Ovary (tissue), 9 donors: ENCODE measurements around the gene ADGRG2. TPM values are rescaled to one million over a fixed set of nuclear protein-coding genes. Genes with fewer than 3 reads are reported as not detected.

Experiments
- DNase-seq, 5 donors: peaks; one replicate each; pipeline ENCODE4 v3.0.0-alpha.2; 2019 to 2020
- H3K27ac ChIP-seq, 2 donors: fragments of 200-600 bp; one replicate each; pipeline versions ENCODE4 v1.5.1 to v1.8.0; 2019 to 2022
- H3K27me3 ChIP-seq: fragments of 200-600 bp; one replicate; pipeline ENCODE4 v1.8.0; 2022
- H3K36me3 ChIP-seq: fragments of 200-600 bp; sonication (generic); one replicate; pipeline ENCODE4 v1.5.1; 2019
- H3K4me1 ChIP-seq: one replicate; pipeline ENCODE4 v1.8.1; 2013; ENCODE audit warnings: mild to moderate bottlenecking, moderate library complexity; ENCODE audit not compliant: insufficient read depth
- H3K4me3 ChIP-seq: fragments of 200-600 bp; sonication (generic); one replicate; pipeline ENCODE4 v1.5.1; 2017
- H3K9me3 ChIP-seq, 2 donors: fragments of 200-600 bp in 1 of 2; sonication (generic) in 1 of 2; one replicate each; pipeline versions ENCODE4 v1.5.1 to v1.8.1; 2013 to 2019; ENCODE audit warnings: mild to moderate bottlenecking in 1 of 2, moderate library complexity in 1 of 2
- EP300 ChIP-seq: sonication (generic); formaldehyde crosslinking; IDR thresholded peaks from one replicate; pipeline ENCODE4 v1.6.1; 2017; ENCODE audit warnings: antibody characterized with exemption
- POLR2A ChIP-seq: fragments of 450-650 bp; IDR thresholded peaks from one replicate; pipeline ENCODE4 v1.6.1; 2017; ENCODE audit warnings: antibody characterized with exemption, mild to moderate bottlenecking, moderate library complexity
- WGBS, 3 donors: extraction: QIAGEN DNeasy Blood & Tissue Kit in 1 of 3; methylation state at CpG; one replicate each; pipeline versions ENCODE4 v1.1.5 to v1.1.7; 2013 to 2017; 5-methylcytosine and 5-hydroxymethylcytosine counted together
- intact Hi-C, 4 donors: fragments of 100-400 bp; cut with DNase I; formaldehyde crosslinking; loops; one replicate each; pipeline versions ENCODE4 v1.11.0 to v1.15.1; 2022 to 2023
- polyA plus RNA-seq, 2 donors: library from polyadenylated mRNA; stranded (reverse); fragments of 200-250 nt in 1 of 2; fragments of 350-450 nt in 1 of 2; fragmentation: Illumina TruSeq in 1 of 2; extraction: RNeasy Lipid Tissue Mini Kit (QIAGEN cat#74804) in 1 of 2; gene quantifications; one replicate each; pipeline ENCODE4 v1.2.3, GENCODE V29; 2013 to 2014
- total RNA-seq, 7 donors: library from RNA; depleted of rRNA in 2 of 7; stranded (reverse); fragments of >200 nt in 2 of 7; fragmentation: NEBNext Ultra II Directional in 3 of 7; extraction: Animal tissue kit (Norgen Biotek cat#: 25700) in 3 of 7; gene quantifications; one replicate each; pipeline versions ENCODE4 v1.1.0 to v1.2.4, GENCODE V29; 2016 to 2023
- TF ChIP-seq, protein P1 (sequence below), 3 donors: fragments of 450-650 bp in 2 of 3; fragments of 200-600 bp in 1 of 3; IDR thresholded peaks; one replicate each; pipeline versions ENCODE4 v1.5.1 to v1.8.0; 2016 to 2022; ENCODE audit warnings: antibody characterized with exemption in 3 of 3, mild to moderate bottlenecking in 1 of 3
- donor health status: DM: no; HTN: no; CAD: no; lungs with moderate emphysema.
- donor health status: DM: no; HTN: no; CAD: no.
- donor health status: Bipolar disorder and iron deficiency.
- donor health status: DM: yes; HTN: yes; CAD: no.
- donor health status: DM: no; HTN: no; CAD: no.
- donor health status: DM: yes; HTN: yes; CAD: no.

ADGRG2 gene
- total and polyA plus RNA-seq, 9 donors = 0.08 to 16.2 (median 1.3) TPM

DNA sequence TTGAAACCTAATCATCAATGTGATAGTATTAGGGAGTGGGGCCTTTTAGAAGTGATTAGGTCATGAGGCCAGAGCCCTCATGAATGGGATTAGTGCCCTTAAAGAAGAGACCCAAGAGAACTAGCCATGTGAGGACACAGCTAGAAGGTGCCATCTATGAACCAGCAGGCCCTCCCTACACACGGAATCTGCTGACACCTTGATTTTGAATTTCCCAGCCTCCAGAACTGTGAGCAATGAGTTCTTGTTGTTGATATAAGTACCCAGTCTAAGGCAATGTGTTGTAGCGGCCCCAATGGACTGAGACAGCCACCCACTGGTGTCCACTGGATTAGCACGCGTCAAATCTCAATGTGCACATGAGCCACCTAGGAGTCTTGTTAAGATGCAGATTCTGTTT, 8.4 kb upstream of the ADGRG2 start:
- DNase-seq = no peak
- intact Hi-C loops = no loop called here
- Histone ChIP-seq H3K27me3 (no peaks in the 10 kb centered on the region), H3K4me3 (no peak overlapping the region), H3K4me1 (no peaks in the 10 kb centered on the region), H3K9me3 (no peaks in the 10 kb centered on the region), H3K27ac (no peak overlapping the region), H3K36me3 (no peaks in the 10 kb centered on the region)
- TF ChIP-seq POLR2A = no peak
- TF ChIP-seq, protein P1, sequence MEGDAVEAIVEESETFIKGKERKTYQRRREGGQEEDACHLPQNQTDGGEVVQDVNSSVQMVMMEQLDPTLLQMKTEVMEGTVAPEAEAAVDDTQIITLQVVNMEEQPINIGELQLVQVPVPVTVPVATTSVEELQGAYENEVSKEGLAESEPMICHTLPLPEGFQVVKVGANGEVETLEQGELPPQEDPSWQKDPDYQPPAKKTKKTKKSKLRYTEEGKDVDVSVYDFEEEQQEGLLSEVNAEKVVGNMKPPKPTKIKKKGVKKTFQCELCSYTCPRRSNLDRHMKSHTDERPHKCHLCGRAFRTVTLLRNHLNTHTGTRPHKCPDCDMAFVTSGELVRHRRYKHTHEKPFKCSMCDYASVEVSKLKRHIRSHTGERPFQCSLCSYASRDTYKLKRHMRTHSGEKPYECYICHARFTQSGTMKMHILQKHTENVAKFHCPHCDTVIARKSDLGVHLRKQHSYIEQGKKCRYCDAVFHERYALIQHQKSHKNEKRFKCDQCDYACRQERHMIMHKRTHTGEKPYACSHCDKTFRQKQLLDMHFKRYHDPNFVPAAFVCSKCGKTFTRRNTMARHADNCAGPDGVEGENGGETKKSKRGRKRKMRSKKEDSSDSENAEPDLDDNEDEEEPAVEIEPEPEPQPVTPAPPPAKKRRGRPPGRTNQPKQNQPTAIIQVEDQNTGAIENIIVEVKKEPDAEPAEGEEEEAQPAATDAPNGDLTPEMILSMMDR (IDR thresholded peaks at IDR 0.05) = no peak
- no peak for TF ChIP-seq EP300
- WGBS, 3 donors = 80 to 91% (median 87%) methylated on average over 4 of the region's 4 CpGs

DNA sequence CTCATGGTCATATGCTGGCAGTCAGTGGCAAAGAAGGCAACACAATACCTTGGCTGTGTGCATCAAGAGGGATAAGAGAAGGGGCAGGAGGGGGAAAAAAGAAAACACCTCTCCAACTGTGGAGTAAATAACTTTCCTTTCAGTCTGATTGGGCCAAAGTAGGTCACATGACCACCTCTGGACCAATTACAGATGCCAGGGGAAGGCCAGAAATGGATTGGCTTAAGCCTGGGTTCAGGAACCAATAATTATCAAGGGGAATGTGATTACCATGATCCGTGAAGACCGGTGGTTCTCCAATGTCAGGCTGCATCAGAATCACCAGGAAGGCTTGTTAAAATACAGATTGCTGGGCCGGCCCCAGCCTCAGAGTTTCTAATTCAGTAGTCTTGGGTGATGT, 7.4 kb upstream of the ADGRG2 start:
- H3K27me3 ChIP-seq = no peaks in the 10 kb centered on the region
- H3K36me3 ChIP-seq = no peaks in the 10 kb centered on the region
- no peaks in the 10 kb centered on the region for H3K9me3 ChIP-seq
- WGBS, 3 donors = 86 to 94% (median 93%) methylated on average over 3 of the region's 3 CpGs
- TF ChIP-seq, protein P1 (IDR thresholded peaks at IDR 0.05) = no peak
- no peak for TF ChIP-seq EP300
- no peak for TF ChIP-seq POLR2A
- no peak overlapping the region for H3K27ac ChIP-seq
- DNase-seq = no peak
- no peak overlapping the region for H3K4me3 ChIP-seq
- H3K4me1 ChIP-seq = no peaks in the 10 kb centered on the region
- intact Hi-C loops = no loop called here

DNA sequence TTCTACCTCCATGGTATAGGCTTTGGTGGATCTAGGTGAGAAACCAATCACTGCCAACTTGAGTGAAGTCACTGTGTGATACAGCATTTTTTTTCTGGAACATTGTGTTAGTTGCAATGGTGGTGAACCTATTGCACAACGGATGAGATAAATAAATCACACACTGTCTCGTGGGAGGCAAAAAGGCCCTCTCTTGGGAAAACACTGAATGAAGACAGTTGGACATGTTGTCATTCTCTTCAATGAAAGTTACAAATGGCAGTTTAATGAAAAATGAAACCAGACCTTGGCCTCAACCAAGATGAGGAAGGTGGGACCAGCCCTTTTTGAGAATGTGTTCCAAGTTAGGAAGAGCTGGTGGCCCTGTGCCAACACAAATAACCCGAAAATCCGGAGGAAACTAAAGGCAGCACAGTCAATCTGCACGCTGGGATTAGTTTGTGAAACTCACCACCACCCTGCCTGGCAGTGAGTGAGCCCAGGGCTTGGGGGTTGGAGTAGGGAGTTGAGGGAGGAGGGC, 5.4 kb upstream of the ADGRG2 start:
- intact Hi-C loops = no loop called here
- TF ChIP-seq POLR2A (no peak), EP300 (no peak)
- TF ChIP-seq, protein P1 (IDR thresholded peaks at IDR 0.05) = no peak

DNA sequence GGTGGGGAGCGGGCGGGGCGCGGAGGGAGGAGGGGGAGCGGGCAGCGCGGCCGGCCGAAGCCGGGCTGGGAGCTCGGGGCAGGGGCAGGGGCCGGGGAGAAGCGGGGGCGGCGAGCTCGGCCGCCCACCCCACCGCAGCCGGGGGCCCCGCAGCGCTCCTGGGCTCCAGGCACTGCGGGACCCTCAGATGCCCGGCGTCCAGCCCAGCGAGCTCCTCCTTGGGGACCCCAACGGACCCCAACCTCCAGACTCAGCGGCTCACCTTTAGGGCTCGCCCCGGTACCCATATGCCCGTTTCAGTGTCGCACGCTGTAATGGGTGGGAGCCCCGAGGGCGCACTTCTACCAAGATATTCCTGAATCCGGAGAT, 357 bp upstream of the ADGRG2 start:
- Histone ChIP-seq H3K4me3 (no peak overlapping the region), H3K27me3 (no peaks in the 10 kb centered on the region), H3K4me1 (peaks cover 2% of the 10 kb centered on the region), H3K9me3 (no peaks in the 10 kb centered on the region), H3K36me3 (no peaks in the 10 kb centered on the region), H3K27ac (no peak overlapping the region)
- DNase-seq = no peak
- 15 to 33% (median 20%) methylated on average over 8 to 35 of the region's 35 CpGs for WGBS, 3 donors
- TF ChIP-seq EP300 (no peak), POLR2A (no peak)
- TF ChIP-seq, protein P1 (IDR thresholded peaks at IDR 0.05) = no peak
- intact Hi-C loops = no loop called here

More for the DNA sequence above, 5.4 kb upstream of the ADGRG2 start:
- Histone ChIP-seq H3K9me3 (no peaks in the 10 kb centered on the region), H3K4me1 (peaks cover under 1% of the 10 kb centered on the region), H3K27me3 (no peaks in the 10 kb centered on the region), H3K27ac (no peak overlapping the region), H3K36me3 (no peaks in the 10 kb centered on the region), H3K4me3 (no peak overlapping the region)
- no peak for DNase-seq
- 21 to 25% (median 21%) methylated on average over 5 of the region's 5 CpGs for WGBS, 3 donors
